Kidney (tissue), 14 donors: ENCODE data around the gene SETD1B. TPM values are rescaled to one million over a fixed set of nuclear protein-coding genes. Genes with fewer than 3 reads are reported as not detected.

Experiments
- DNase-seq, 5 donors: peaks; one replicate each; pipeline ENCODE4 v3.0.0-alpha.2; 2013 to 2020
- FAIRE-seq: peaks from 2 replicates; lab custom pipeline; 2012; peaks lifted over from hg19 to GRCh38; lab: Jason Lieb, UNC
- H3K27ac ChIP-seq, 2 donors: one replicate each; pipeline ENCODE4 v1.7.0; 2013; ENCODE audit warnings: low read depth in 2 of 2, low read length in 2 of 2, inconsistent platforms in 1 of 2
- H3K27me3 ChIP-seq: one replicate; pipeline ENCODE4 v1.7.1; 2013; ENCODE audit warnings: low read length, inconsistent platforms; ENCODE audit not compliant: control insufficient read depth, insufficient read depth
- H3K36me3 ChIP-seq, 3 donors: one replicate each; pipeline versions ENCODE4 v1.7.0 to v1.7.1; 2013; ENCODE audit warnings: low read length in 3 of 3, control low read depth in 1 of 3, inconsistent platforms in 1 of 3; ENCODE audit not compliant: insufficient read depth in 3 of 3, control insufficient read depth in 2 of 3
- H3K4me1 ChIP-seq, 3 donors: one replicate each; pipeline versions ENCODE4 v1.7.0 to v1.7.1; 2013; ENCODE audit warnings: low read length in 3 of 3, inconsistent platforms in 1 of 3, low read depth in 1 of 3; ENCODE audit not compliant: control insufficient read depth in 2 of 3, insufficient read depth in 2 of 3
- H3K4me3 ChIP-seq, 3 donors: one replicate each; pipeline versions ENCODE4 v1.7.0 to v1.8.1; 2013; ENCODE audit warnings: low read length in 3 of 3, control low read depth in 1 of 3, inconsistent platforms in 1 of 3
- H3K9ac ChIP-seq, 3 donors: one replicate each; pipeline versions ENCODE4 v1.7.0 to v1.7.1; 2013; ENCODE audit warnings: low read length in 3 of 3, control low read depth in 1 of 3, inconsistent platforms in 1 of 3
- H3K9me3 ChIP-seq, 3 donors: one replicate each; pipeline versions ENCODE4 v1.7.0 to v1.7.1; 2013; ENCODE audit warnings: low read length in 3 of 3, control low read depth in 1 of 3, inconsistent platforms in 1 of 3; ENCODE audit not compliant: control insufficient read depth in 2 of 3, insufficient read depth in 1 of 3
- CTCF ChIP-seq: IDR thresholded peaks from 3 replicates; pipeline ENCODE4 v1.5.1; 2012; ENCODE audit warnings: mild to moderate bottlenecking, moderate library complexity, borderline replicate concordance; ENCODE audit not compliant: insufficient read depth; ENCODE audit errors: extremely low read depth
- intact Hi-C: fragments of 100-400 bp; cut with DNase I; formaldehyde crosslinking; loops from one replicate; pipeline ENCODE4 v1.11.1; 2022
- polyA plus RNA-seq: library from polyadenylated mRNA; stranded (reverse); fragments of 350-450 nt; fragmentation: Illumina TruSeq; extraction: RNeasy Lipid Tissue Mini Kit (QIAGEN cat#74804); gene quantifications from one replicate; pipeline ENCODE4 v1.2.3, GENCODE V29; 2014; ENCODE audit warnings: low read depth, low replicate concordance; ENCODE audit not compliant: insufficient read depth
- total RNA-seq: library from RNA; stranded (reverse); fragmentation: NEBNext Ultra II Directional; extraction: Animal tissue kit (Norgen Biotek cat#: 25700); gene quantifications from one replicate; pipeline ENCODE4 v1.2.1, GENCODE V29; 2021
- donor health status: control.
- donor health status: control.
- donor health status: control.
- donor health status: control.
- donor health status: control.
- donor health status: DM: yes; HTN: yes; CAD: no.
- donor health status: Normal renal cell carcinoma (clear cell type).

Gene SETD1B
- total and polyA plus RNA-seq, 2 donors from 2014 or later: 3.5 to 34.5 TPM

GRCh38 chr12:121814429-121815119, 10.8 kb downstream of the SETD1B start:
- Histone ChIP-seq H3K4me1 (peaks cover 0 to 25% (median 17%) of the 10 kb centered on the region in 3 donors), H3K4me3 (no peak overlapping the region), H3K9me3 (no peaks in the 10 kb centered on the region), H3K36me3 (peaks cover 10 to 46% (median 38%) of the 10 kb centered on the region in 3 donors), H3K9ac (no peak overlapping the region), H3K27me3 (no peaks in the 10 kb centered on the region), H3K27ac (no peak overlapping the region)
- FAIRE-seq (no peak), DNase-seq (peak in 2 of 5 donors; percentile 8 to 83)
- intact Hi-C loops: no loop called here
- no peak for TF ChIP-seq CTCF

GRCh38 chr12:121815263-121815662, 11.5 kb downstream of the SETD1B start:
- Histone ChIP-seq H3K36me3 (peaks cover 12 to 52% (median 44%) of the 10 kb centered on the region in 3 donors), H3K27me3 (no peaks in the 10 kb centered on the region), H3K4me1 (peaks cover 0 to 25% (median 17%) of the 10 kb centered on the region in 3 donors), H3K4me3 (no peak overlapping the region), H3K9me3 (no peaks in the 10 kb centered on the region), H3K27ac (no peak overlapping the region), H3K9ac (no peak overlapping the region)
- no peak for FAIRE-seq
- no peak for DNase-seq
- intact Hi-C loops: no loop called here
- no peak for TF ChIP-seq CTCF

- H3K4me3 ChIP-seq: no peak overlapping the region
- TF ChIP-seq CTCF: no peak
- intact Hi-C loops: no loop called here
- peaks cover 0 to 13% (median 6%) of the 10 kb centered on the region in 3 donors for H3K4me1 ChIP-seq
- FAIRE-seq (no peak), DNase-seq (no peak)
- H3K36me3 ChIP-seq: peaks cover 12 to 47% (median 41%) of the 10 kb centered on the region in 3 donors
- H3K27ac ChIP-seq: no peak overlapping the region
- no peaks in the 10 kb centered on the region for H3K9me3 ChIP-seq
- no peaks in the 10 kb centered on the region for H3K27me3 ChIP-seq
- H3K9ac ChIP-seq: no peak overlapping the region
Measured at GRCh38 chr12:121816925-121817647, 13.3 kb downstream of the SETD1B start.
